KMS-11 (cell line): Measurements from ENCODE around the gene RPH3AL.

ENCODE experiments used
- H2AFZ ChIP-seq: fragments of 200-600 bp; sonication (generic); 2 replicates; pipeline ENCODE4 v1.6.1; 2016; ENCODE audit warnings: antibody characterized with exemption, mixed run types, low read depth
- H3K27ac ChIP-seq: fragments of 200-600 bp; sonication (generic); 2 replicates; pipeline ENCODE4 v1.6.1; 2016; ENCODE audit warnings: mild to moderate bottlenecking, mixed run types
- H3K27me3 ChIP-seq: fragments of 200-600 bp; sonication (generic); 2 replicates; pipeline ENCODE4 v1.6.1; 2017; ENCODE audit warnings: mild to moderate bottlenecking, low read depth, mixed run types, moderate library complexity; ENCODE audit not compliant: insufficient read depth
- H3K36me3 ChIP-seq: fragments of 200-600 bp; sonication (generic); 2 replicates; pipeline ENCODE4 v1.6.1; 2017; ENCODE audit warnings: mild to moderate bottlenecking, mixed run types; ENCODE audit not compliant: insufficient read depth
- H3K4me1 ChIP-seq: fragments of 200-600 bp; sonication (generic); 2 replicates; pipeline ENCODE4 v1.6.1; 2016; ENCODE audit warnings: mild to moderate bottlenecking, low read depth, mixed run types; ENCODE audit not compliant: poor library complexity, severe bottlenecking
- H3K4me2 ChIP-seq: fragments of 200-600 bp; sonication (generic); 2 replicates; pipeline ENCODE4 v1.7.0; 2016; ENCODE audit warnings: mild to moderate bottlenecking, mixed run types
- H3K4me3 ChIP-seq: fragments of 200-600 bp; sonication (generic); IDR thresholded peaks from 2 replicates; pipeline ENCODE4 v1.6.1; 2017; ENCODE audit warnings: low read depth, low read length, mixed read lengths; ENCODE audit not compliant: insufficient read depth
- H3K79me2 ChIP-seq: fragments of 200-600 bp; sonication (generic); 2 replicates; pipeline ENCODE4 v1.6.1; 2016; ENCODE audit warnings: low read depth, mixed run types; ENCODE audit not compliant: insufficient read depth
- H3K9ac ChIP-seq: fragments of 200-600 bp; sonication (generic); 2 replicates; pipeline ENCODE4 v1.6.1; 2016; ENCODE audit warnings: mild to moderate bottlenecking, mixed run types
- H4K20me1 ChIP-seq: fragments of 200-600 bp; sonication (generic); 2 replicates; pipeline ENCODE4 v1.6.1; 2016; ENCODE audit warnings: mild to moderate bottlenecking, mixed run types; ENCODE audit not compliant: insufficient read depth
- TF ChIP-seq, protein P1 (sequence below): fragments of 200-600 bp; sonication (generic); conservative IDR thresholded peaks from 2 replicates; pipeline ENCODE4 v1.6.1; 2017; ENCODE audit warnings: low read depth, mild to moderate bottlenecking, antibody characterized with exemption, low read length, moderate library complexity, mixed read lengths

RPH3AL gene

DNA sequence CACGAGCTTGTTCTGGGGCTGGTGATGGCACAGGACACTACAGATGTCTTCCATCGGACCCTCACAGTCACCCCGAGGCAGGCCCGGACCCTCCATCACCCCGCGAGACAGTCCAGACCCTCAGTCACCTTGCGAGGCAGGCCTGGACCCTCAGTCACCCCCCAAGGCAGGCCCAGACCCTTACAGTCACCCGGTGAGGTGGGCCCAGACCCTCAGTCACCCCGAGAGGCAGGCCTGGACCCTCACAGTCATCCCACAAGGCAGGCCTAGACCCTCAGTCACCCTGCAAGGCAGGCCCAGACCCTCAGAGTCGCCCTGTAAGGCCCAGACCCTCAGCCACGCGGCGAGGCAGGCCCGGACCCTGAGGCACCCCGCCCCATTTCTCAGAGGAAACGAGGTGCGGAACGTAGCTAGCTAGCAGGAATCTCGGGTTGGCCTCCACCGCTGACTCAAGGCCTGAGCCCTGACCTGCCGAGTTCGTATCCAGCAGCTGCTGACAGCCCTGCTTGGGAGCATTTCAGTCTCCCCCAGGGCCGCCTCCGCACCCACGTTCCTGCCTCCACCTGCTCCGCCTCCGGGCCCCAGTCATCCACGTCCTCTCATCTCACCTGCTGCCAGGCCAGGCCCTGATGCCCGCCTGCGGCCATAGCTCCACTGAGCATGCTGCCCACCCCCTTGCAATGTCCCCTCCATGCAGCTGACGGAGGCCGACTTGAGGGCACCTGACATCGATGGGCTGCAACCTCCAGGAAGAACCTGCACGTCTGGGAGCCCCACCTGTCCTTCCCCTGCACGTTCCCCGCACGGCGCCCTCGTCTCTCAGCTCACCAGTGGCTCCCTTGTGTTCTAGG is 28.7 kb downstream of the RPH3AL start:
- TF ChIP-seq, protein P1, sequence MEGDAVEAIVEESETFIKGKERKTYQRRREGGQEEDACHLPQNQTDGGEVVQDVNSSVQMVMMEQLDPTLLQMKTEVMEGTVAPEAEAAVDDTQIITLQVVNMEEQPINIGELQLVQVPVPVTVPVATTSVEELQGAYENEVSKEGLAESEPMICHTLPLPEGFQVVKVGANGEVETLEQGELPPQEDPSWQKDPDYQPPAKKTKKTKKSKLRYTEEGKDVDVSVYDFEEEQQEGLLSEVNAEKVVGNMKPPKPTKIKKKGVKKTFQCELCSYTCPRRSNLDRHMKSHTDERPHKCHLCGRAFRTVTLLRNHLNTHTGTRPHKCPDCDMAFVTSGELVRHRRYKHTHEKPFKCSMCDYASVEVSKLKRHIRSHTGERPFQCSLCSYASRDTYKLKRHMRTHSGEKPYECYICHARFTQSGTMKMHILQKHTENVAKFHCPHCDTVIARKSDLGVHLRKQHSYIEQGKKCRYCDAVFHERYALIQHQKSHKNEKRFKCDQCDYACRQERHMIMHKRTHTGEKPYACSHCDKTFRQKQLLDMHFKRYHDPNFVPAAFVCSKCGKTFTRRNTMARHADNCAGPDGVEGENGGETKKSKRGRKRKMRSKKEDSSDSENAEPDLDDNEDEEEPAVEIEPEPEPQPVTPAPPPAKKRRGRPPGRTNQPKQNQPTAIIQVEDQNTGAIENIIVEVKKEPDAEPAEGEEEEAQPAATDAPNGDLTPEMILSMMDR = no peak
- Histone ChIP-seq H3K27me3 (no peaks in the 10 kb centered on the region), H3K36me3 (no peaks in the 10 kb centered on the region), H4K20me1 (no peaks in the 10 kb centered on the region), H3K27ac (no peak overlapping the region), H3K4me1 (no peaks in the 10 kb centered on the region), H3K79me2 (no peaks in the 10 kb centered on the region), H3K4me3 (no peak overlapping the region), H3K4me2 (no peak overlapping the region), H3K9ac (no peak overlapping the region), H2AFZ (no peak overlapping the region)

DNA sequence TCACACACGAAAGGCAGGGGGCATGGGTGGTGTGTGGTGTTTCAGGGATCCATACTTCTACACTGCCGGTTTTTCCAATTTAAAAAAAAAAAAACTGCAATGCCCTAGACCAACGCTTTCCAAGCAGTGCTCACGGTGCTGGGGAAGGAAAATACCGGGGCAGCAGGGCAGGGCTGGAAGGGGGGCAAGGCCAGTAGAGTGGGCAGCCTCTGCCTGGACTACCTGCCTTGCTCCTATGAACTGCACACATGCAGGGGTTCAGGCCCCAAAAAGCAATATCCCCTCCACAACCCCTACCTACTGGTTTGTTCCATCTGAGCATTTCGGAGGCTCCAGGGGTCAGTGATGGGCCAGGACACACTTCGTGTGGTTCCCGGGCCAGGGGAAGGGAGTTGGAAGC is 29.4 kb downstream of the RPH3AL start:
- no peaks in the 10 kb centered on the region for H3K4me1 ChIP-seq
- no peaks in the 10 kb centered on the region for H4K20me1 ChIP-seq
- H3K79me2 ChIP-seq = no peaks in the 10 kb centered on the region
- H3K4me3 ChIP-seq = no peak overlapping the region
- H3K9ac ChIP-seq = no peak overlapping the region
- H3K27ac ChIP-seq = no peak overlapping the region
- TF ChIP-seq, protein P1 = no peak
- H3K4me2 ChIP-seq = no peak overlapping the region
- H3K27me3 ChIP-seq = no peaks in the 10 kb centered on the region
- H3K36me3 ChIP-seq = no peaks in the 10 kb centered on the region
- H2AFZ ChIP-seq = no peak overlapping the region

DNA sequence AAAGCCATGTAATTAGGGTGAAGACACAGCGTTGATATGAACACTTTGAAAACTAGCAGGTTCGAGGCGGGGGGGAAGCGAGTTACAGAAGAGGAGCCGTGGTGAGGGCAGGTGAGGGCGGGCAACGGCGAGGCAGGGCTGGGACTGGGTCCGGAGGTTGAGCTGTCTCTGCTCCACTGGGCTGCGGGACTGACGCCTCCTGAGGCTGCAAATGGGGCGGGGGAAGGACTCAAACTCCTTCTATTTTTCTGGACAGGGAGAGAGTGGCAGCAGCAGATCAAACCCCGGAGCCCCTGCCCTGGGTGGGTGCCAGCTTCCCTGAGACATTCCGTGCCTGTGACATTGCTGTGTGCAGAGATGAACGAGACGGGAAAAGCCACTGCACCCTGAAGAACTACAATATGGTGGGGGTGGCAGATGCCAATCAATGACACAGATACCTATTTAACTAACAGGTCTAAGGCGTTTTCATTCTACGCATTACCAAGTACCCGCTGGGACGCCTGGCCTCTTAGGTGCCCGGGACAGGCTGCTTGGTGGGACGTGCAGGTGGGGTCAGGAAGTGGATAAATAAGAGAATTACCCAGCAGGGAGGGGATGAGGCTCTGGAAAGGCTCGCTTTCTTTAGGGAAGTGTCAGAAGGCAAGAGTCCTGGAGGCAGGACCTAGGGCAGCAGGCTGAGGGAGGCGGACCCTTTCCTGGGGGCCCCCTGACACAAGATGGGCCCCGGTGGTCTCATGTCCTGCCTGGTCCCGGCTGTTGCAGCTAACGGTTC is 30.4 kb downstream of the RPH3AL start:
- Histone ChIP-seq H4K20me1 (no peaks in the 10 kb centered on the region), H3K4me3 (no peak overlapping the region), H3K79me2 (no peaks in the 10 kb centered on the region), H3K9ac (no peak overlapping the region), H3K27ac (no peak overlapping the region), H3K27me3 (no peaks in the 10 kb centered on the region), H3K36me3 (no peaks in the 10 kb centered on the region), H3K4me2 (no peak overlapping the region), H3K4me1 (no peaks in the 10 kb centered on the region), H2AFZ (no peak overlapping the region)
- TF ChIP-seq, protein P1 = no peak

DNA sequence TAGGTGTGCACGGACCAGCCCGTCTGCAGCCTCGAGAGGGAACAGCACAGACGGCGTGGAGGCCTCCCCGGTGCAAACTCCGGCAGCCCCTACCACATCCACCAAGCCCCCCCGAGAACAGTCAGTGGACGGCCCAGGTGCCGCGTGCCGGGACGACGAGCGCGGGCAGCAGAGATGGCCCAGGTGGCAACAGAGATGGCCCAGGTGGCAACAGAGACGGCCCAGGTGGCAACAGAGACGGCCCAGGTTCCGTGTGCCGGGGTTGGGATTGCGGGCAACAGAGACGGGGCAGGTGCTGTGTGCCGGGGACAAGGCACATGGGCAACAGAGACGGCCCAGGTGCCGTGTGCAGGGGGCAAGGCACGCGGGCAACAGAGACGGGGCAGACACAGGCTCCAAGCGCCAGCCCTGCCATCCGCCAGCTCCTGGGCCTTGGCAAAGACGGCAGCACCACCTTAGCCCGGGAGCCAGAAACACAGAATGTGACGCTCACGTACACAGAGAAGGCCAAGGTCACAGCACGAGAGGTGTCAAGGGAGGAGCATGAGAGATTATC is 31.1 kb downstream of the RPH3AL start:
- Histone ChIP-seq H3K4me1 (no peaks in the 10 kb centered on the region), H3K4me3 (no peak overlapping the region), H3K79me2 (no peaks in the 10 kb centered on the region), H3K4me2 (no peak overlapping the region), H2AFZ (no peak overlapping the region), H3K9ac (no peak overlapping the region), H3K27me3 (no peaks in the 10 kb centered on the region), H3K27ac (no peak overlapping the region), H3K36me3 (no peaks in the 10 kb centered on the region), H4K20me1 (no peaks in the 10 kb centered on the region)
- TF ChIP-seq, protein P1 = no peak
